PC-3 (cell line): ENCODE measurements around the gene RCOR2.

ENCODE experiments used
- CTCF ChIP-seq: fragments of 300-600 bp; sonication (generic); conservative IDR thresholded peaks from 2 replicates; pipeline ENCODE4 v1.5.1; 2017; ENCODE audit warnings: antibody characterized with exemption, low read depth, mild to moderate bottlenecking, low read length
- EZH2 ChIP-seq: fragments of 300-600 bp; sonication (generic); IDR thresholded peaks from one replicate; pipeline ENCODE4 v1.6.1; 2017; ENCODE audit warnings: antibody characterized with exemption, mild to moderate bottlenecking, low read length; ENCODE audit not compliant: unreplicated experiment
- EZH2phosphoT487 ChIP-seq: fragments of 300-600 bp; sonication (generic); IDR thresholded peaks from 2 replicates; pipeline ENCODE4 v1.6.1; 2018; ENCODE audit warnings: mild to moderate bottlenecking, antibody characterized with exemption, low read length, borderline replicate concordance

- no peak for TF ChIP-seq CTCF
- no peak for TF ChIP-seq EZH2
- no peak for TF ChIP-seq EZH2phosphoT487
Observed at GRCh38 chr11:63922673-63923192, 5.8 kb upstream of the RCOR2 start.
